Measurements from ENCODE around the gene COX4I2.
A peak's percentile ranks its signal among the peaks of the same experiment; 100 is the strongest.
"Not testable (repeated sequence)": the region's sequence is repeated elsewhere in the genome, so short reads cannot be mapped to it uniquely, and the experiment has no call there.

Gene COX4I2

GRCh38 chr20:31607640-31608250, 30.0 kb upstream of the COX4I2 start:
- DNase-seq: no peak

GRCh38 chr20:31608251-31608945, 29.3 kb upstream of the COX4I2 start:
- no peak for DNase-seq

- DNase-seq: not testable (repeated sequence)
Measured at GRCh38 chr20:31612271-31612640, 25.5 kb upstream of the COX4I2 start.

GRCh38 chr20:31615416-31615815, 22.3 kb upstream of the COX4I2 start:
- no peak for DNase-seq

GRCh38 chr20:31617432-31618104, 20.1 kb upstream of the COX4I2 start:
- DNase-seq: no peak

- no peak for DNase-seq
Measured at GRCh38 chr20:31620246-31620645, 17.5 kb upstream of the COX4I2 start.

- DNase-seq: not testable (repeated sequence)
Measured at GRCh38 chr20:31623123-31623505, 14.6 kb upstream of the COX4I2 start.

- DNase-seq: not testable (repeated sequence)
Measured at GRCh38 chr20:31626534-31626933, 11.2 kb upstream of the COX4I2 start.

- DNase-seq: not testable (repeated sequence)
Measured at GRCh38 chr20:31628057-31628456, 9.7 kb upstream of the COX4I2 start.

GRCh38 chr20:31630187-31630790, 7.4 kb upstream of the COX4I2 start:
- DNase-seq: no peak

GRCh38 chr20:31632548-31633338, 5.0 kb upstream of the COX4I2 start:
- DNase-seq: no peak

- no peak for DNase-seq
Measured at GRCh38 chr20:31633339-31633914, 4.3 kb upstream of the COX4I2 start.

GRCh38 chr20:31638317-31638716, 605 bp downstream of the COX4I2 start:
- DNase-seq: no peak

- DNase-seq: no peak
Measured at GRCh38 chr20:31638816-31639215, 1.1 kb downstream of the COX4I2 start.

- DNase-seq: no peak
Measured at GRCh38 chr20:31640259-31640658, 2.5 kb downstream of the COX4I2 start.

GRCh38 chr20:31641391-31641790, 3.7 kb downstream of the COX4I2 start:
- no peak for DNase-seq

GRCh38 chr20:31642837-31643236, 5.1 kb downstream of the COX4I2 start:
- no peak for DNase-seq

- DNase-seq: no peak
Measured at GRCh38 chr20:31643522-31643921, 5.8 kb downstream of the COX4I2 start.

GRCh38 chr20:31644701-31645100, 7.0 kb downstream of the COX4I2 start:
- no peak for DNase-seq

GRCh38 chr20:31648104-31648503, 10.4 kb downstream of the COX4I2 start:
- not testable (repeated sequence) for DNase-seq

- DNase-seq: peak; percentile 36
Measured at GRCh38 chr20:31652917-31653396, 15.2 kb downstream of the COX4I2 start.

GRCh38 chr20:31653561-31653960, 15.8 kb downstream of the COX4I2 start:
- DNase-seq: no peak
